Hepatic stellate cell (primary cell): Measurements from ENCODE around the gene ZNF490.
"Not testable (repeated sequence)": the region's sequence is repeated elsewhere in the genome, so short reads cannot be mapped to it uniquely, and the experiment has no call there.

Source experiments
- DNase-seq: peaks from one replicate; pipeline ENCODE4 v3.0.0; 2011; ENCODE audit warnings: low spot score

Gene ZNF490

DNA sequence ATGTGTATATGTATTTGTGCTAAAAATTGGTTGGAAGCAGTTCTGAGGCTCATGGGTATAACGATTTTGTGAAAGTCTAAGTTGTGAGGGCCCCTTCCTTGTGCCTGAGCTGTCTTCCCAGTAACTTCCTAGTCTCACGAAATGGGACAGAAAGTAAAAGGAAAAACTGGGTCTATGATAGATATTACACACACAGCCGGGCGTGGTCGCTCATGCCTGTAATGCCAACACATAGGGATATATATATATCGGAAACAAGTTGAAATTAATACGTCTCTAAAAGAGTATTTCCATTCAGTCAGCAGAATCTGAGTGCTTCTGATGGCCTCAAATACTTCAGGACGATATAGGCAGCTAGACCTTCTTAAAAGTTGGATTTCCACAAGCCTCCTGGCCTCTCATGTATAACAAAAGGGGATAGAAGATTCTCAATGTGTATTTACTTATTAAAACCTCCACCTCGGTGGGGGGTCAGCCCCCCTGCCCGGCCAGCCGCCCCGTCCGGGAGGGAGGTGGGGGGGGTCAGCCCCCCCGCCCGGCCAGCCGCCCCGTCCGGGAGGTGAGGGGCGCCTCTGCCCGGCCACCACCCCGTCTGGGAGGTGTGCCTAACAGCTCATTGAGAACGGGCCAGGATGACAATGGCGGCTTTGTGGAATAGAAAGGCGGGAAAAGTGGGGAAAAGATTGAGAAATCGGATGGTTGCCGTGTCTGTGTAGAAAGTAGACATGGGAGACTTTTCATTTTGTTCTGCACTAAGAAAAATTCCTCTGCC, 10.8 kb upstream of the ZNF490 start:
- DNase-seq, result not testable (repeated sequence)

DNA sequence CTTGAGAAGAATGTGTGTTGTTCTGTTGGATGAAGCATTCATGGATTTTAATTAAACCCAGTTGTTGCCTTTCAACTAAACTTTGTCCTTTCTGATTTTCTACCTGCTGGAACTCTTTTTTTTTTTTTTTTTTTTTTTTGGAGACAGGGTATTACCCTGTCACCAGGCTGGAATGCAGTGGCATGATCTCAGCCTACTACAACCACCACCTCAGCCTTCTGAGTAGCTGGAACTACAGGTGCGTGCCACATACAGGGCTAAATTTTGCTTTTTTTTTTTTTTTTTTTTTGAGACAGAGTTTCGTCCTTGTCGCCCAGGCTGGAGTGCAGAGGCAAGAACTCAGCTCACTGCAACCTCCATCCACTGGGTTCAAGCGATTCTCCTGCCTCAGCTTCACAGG, 7.0 kb upstream of the ZNF490 start:
- DNase-seq, result no peak

DNA sequence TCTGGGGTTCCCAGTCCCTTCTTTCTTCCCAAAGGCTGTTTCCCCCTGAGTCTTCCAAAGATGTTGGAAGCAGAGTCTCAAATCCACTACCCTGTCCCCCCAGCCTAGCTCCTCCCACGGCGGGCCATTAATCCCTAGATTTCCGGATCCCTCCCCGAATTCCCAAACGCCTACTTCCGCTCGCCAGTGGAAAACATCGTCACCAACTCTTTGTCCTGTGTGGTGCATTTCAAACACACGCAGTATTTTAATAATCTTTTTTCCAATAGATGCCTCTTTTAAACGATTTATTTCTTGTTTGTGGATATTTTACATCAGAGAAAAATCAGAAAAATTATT, 717 bp upstream of the ZNF490 start:
- DNase-seq, result peak; percentile 84

DNA sequence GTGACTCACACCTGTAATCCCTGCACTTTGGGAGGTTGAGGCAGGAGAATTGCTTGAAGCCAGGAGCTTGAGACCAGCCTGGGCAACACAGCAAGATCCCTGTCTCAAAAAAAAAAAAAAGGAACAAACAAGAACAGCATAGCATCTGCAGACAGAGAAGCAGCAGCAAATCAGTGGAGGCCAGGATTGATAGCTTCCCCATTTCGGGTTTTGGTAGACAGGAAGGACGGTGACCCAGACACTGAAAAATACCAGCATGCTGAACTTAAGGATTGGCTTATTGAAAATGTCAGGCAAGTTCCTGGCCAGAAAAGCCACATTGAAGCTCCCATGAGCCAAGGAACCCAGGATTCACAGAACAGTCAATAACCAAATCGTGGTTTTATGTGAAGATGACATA, 3.0 kb downstream of the ZNF490 start:
- DNase-seq, result no peak

DNA sequence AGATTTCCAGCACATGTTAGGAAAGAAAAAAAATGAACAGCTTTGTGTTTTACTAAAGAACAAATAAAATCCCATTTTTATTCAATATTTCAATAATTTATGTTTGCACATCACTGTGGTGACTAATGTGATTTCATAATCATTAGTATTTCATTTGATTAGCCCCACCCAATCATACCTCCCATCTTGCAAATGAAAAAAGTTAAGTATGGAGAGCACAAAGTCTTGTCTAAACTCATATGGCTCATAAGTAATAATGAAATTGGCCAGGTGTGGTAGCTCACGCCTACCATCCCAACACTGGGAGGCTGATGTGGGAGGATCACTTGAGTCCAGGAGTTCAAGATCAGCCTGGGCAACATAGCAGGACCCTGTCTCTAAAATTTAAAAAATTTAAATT, 3.8 kb downstream of the ZNF490 start:
- DNase-seq, result no peak

DNA sequence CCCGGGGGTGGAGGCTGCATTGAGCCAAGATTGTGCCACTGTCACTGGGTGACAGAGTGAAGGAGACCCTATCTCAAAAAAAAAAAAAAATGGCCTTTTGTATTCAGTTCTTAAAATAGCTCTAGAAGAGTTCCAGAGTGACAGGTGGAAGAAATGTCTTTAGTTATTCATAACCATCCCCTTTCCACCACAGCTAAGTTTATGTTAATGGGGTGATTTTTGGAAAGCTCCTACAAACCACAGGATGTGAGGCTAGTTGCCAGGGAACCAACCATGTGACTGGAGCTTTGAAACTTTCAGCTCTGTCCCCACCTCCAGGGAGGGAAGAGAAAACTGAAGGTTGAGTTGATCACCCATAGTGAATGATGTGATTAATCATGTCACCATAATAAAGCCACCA, 6.9 kb downstream of the ZNF490 start:
- no peak for DNase-seq

DNA sequence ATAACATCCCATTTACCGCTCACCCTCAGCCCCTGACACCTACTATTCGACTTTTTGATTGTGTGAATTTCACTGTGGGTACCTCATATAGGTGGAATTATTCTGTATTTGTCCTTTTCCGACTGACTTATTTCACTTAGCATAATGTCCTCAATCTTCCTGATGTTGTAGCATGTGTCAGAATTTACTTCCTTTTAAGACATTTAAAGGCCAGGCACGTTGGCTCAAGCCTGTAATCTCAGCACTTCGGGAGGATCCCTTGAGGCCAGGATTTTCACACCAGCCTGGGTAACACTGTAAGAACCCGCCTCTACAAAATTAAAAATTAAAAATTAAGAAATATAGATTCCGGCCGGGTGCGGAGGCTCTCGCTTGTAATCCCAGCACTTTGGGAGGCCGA, 13.0 kb downstream of the ZNF490 start:
- no peak for DNase-seq

DNA sequence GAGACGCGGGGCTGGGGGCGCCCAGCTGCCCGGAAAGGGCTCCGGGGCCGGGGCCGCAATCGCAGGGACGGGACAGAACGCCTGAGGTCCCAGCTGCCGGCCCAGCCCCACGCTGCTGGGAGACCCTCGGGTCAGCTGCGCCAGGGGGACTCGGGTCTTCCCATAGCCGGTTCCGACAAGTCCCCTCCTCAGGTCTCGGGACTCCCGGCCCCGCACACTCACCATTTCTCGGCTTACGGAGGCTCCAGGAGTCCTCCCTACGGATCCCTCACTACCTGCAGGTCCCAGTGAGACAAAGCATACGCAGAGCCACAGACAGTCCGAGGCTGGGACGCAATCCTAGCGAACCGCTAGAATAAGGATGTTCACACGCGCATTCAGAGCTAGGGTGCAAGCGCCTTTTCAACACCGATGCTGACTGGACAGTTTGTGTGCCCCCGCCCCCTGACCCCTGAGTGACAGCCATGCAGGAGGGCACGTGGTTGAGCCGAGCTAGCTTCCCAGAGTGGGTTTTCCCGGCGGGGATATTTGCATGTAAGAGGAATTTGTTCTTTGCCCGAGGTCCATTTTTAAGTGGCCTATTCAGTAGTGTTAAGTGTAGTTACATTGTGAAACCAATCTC, 13.6 kb downstream of the ZNF490 start:
- no peak for DNase-seq

DNA sequence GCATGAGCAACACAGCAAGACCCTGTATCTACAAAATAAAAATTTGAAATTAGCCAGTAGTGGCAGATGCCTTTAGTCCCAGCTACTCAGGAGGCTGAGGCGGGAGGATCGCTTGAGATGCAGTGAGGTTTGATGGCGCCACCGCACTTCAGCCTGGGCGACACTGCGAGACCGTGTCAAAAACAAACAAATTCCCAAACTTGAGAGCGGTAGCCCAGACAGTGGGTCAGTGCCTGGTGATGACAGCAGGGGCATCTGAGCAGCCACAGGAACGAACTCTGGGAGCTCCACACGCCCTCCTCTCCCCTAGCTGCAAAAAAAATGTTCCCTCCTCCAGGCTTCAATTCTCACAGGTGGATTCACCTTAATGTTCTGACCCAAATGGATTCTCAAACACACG, 14.1 kb downstream of the ZNF490 start:
- DNase-seq, result no peak

DNA sequence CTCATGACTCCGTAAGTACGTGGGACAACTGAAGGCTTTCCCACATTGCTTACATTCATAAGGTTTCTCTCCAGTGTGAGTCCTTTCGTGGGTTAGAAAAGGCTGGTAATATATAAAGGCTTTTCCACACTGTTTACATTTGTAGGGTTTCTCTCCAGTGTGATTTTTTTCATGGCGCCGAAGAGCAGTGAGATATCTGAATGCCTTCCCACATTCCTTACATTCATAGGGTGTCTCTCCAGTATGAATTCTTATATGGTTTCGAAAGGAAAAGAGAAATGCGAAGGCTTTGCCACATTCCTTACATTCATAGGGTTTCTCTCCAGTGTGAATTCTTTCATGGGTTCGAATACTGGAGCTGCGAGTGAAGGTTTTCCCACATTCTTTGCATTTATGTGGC, 29.5 kb downstream of the ZNF490 start:
- no peak for DNase-seq

DNA sequence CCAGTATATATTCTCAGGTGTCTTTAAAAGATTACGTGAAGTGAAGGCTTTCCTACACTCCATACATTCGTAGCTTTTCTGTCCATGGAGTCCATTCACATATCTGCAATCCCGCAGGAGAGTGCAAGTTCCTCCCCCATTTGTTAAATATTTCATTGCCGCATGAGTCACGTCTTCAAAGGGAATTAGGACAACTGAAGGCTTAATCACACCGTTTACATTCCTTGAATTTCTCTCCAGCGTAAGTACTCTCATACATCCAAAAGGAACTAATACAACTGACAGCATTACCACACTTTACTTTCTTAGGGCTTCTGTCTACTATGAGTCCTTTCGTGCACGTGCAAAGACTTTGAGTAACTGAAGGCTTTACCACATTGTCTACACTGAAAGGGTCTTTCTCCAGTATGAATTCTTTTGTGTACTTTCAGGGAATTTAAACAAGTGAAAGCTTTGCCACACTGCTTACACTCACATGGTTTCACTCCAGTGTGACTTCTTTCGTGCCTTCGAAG, 30.4 kb downstream of the ZNF490 start:
- peak; percentile 44 for DNase-seq

DNA sequence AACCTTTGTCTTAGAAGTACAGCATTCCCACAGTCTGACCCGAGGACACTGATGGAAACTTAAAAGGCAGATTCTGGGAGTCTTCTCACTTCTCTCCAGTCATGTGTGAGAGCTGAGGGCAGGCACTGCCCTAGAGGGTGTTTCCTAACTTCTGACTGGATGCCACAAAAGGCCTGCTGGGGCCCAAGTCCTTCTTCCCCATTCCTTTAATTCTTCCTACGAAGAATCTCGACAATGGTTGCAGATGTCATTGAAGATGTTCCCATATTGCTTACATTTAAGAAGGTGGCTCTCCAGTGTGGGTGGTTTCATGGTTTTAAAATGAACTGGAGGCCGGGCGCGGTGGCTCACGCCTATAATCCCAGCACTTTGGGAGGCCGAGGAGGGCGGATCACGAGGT, 32.0 kb downstream of the ZNF490 start:
- no peak for DNase-seq

DNA sequence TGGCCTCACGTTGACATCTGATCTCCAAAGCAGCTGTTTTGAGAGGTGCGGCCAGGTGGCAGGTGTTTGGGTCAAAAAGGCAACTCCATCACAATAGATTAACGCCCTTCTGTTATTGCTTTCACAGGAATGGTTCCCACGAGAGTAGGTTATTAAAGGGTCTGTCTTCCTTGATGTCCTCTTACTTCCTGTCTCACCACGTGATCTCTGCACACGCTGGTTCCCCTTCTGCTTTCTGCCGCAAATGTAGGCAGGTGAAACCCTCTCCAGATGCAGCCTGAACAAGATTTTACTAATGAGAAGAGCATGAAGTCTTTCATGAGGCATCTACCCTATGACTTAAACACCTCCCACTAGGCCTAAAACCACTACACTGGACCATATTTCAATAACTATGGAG, 36.6 kb downstream of the ZNF490 start:
- no peak for DNase-seq

DNA sequence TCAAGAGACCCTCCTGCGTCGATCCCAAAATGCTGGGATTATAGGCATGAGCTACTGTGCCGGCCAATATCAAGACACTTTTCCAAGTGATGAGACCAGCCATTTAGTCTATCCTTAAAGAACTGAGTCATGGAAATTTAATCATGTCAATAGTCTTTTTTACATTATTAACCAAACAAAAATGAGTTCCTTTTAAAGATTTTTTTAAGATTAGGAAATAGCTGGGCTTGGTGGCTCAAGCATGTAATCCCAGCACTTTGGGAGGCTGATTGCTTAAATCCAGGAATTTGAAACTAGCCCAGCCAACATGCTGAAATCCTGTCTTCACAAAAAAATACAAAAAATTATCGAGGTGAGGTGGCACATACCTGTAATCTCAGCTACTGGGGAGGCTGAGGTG, 42.7 kb downstream of the ZNF490 start:
- DNase-seq, result no peak

DNA sequence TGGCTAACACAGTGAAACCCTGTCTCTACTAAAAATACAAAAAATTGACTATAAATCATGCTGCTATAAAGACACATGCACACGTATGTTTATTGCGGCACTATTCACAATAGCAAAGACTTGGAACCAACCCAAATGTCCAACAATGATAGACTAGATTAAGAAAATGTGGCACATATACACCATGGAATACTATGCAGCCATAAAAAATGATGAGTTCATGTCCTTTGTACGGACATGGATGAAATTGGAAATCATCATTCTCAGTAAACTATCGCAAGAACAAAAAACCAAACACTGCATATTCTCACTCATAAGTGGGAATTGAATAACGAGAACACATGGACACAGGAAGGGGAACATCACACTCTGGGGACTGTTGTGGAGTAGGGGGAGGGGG, 44.2 kb downstream of the ZNF490 start:
- not testable (repeated sequence) for DNase-seq

DNA sequence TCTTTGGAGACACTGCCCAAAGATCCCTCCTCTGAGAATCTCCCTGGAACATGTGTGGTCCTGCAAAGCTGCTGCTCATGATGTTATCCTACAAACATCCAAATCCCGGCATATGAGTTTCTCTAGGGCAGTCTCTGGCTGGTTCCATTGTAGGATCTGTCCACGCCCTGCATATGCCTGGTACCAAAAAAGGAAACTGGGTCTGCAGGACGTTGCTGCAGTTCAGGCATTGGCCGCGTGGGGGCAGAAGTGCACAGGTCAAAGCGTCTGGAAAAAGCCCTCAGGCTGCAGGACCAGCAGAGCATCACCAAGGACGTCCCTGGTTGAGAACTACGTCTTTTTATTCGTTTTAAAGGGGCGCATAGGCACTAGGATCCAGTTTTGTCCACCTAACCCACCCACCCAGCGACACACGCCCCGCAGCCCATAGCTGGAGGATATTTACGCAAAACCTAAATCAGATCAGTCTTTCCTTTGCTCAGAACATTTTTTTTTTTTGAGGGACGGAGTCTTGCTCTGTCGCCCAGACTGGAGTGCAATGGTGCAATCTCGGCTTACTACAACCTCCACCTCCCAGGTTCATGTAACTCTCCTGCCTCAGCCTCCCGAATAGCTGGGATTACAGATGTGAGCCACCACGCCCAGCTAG, 46.5 kb downstream of the ZNF490 start:
- peak; percentile 91 for DNase-seq

DNA sequence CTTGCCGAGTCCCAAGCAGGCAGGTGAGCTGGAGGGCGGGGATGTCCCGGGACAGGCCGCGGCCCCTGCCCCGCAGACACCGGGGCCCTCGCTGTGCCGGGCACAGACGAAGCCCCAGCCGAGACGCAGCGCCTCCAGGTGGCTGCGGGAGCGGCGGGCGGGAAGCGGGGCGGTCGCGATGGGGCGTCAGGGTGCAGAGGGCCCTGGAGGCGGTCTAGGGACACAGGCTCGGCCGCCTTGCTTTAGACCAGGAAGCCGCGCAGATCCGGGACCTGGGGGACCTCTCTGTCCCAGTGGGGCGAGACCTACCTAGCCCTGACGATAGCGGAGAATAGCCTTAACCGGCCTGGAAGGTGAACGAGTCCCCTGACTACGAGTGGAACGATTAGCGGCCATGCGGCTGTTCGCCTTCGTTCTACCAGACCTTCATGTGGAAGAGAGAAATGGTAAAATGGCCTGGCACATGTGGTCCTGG, 55.1 kb downstream of the ZNF490 start:
- no peak for DNase-seq

DNA sequence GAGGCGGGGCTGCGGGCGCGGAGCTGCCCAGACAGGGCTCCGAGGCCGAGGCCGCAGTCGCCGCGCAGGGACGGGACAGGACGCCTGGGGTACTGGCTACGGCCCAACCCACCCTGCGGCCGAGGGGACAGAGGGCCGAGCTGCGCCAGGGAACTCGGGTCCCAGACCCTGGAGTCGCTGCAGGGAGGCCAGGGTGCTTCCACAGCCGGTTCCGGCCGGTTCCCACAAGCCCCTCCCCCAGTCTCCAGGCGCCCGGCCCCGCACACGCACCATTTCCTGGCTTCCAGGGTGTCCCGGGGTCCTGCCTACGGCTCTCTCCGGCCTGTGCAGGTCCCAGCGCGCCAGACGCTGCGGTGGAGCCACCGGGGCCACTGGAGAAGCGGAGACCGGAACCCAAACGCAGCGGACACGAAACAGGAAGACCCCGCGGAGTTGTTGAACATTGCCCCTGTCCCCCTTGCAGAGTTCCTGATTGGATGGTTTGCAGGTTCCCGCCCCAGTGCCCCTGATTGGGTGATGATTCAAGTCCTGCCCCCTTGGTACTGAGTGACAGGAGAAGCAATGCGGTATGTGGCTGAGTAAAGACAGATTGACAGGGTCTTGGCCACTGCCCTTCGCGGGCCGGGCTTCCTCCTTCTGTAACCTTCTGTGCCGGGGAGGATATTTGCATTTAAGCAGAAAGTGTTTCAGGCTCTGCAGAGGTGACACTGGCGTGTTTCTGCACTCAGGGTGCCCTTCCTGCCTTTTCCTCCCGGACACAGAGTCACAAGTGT, 59.4 kb downstream of the ZNF490 start, which contains the start of gene ZNF564:
ZNF564 (minus strand) TSS at position 423 of the 773 bp plus-strand sequence; CDS start at position 273, 150 bp downstream.
- peak; percentile 99 for DNase-seq

DNA sequence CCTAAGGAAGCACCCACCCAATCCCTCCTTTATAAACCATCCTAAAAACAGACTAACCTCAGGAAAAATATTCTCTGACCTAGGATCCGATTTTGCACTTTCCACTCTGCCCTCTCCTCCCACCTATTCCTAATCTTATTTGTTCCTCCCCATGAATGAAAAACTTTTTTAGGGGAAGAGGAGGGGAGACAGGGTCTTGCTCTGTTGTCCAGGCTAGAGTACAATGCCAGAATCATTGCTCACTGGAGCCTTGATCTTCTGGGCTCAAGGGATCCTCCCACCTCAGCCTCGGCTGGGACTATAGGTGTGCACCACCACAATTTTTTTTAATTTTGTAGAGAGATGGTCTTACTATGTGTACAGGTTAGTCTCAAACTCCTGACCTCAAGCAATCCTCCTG, 63.7 kb downstream of the ZNF490 start:
- DNase-seq, result no peak

DNA sequence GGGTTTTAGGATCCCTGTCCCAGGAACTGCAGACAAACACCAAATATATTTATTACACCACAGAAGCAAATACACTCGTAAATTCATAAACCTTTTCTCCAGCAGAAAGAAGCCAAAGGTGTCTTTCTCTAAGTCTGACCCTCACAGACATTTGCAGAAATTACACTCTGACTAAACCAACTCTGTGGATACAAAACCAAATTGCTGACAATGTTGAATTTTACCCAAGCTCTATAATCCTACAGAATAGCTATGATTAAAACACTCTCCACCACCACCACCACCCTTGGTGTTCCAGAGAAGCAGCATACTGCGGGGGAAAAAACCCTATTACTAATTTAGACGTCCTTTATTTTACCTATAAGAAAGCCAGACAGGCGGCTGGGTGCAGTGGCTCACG, 64.5 kb downstream of the ZNF490 start:
- DNase-seq, result no peak

DNA sequence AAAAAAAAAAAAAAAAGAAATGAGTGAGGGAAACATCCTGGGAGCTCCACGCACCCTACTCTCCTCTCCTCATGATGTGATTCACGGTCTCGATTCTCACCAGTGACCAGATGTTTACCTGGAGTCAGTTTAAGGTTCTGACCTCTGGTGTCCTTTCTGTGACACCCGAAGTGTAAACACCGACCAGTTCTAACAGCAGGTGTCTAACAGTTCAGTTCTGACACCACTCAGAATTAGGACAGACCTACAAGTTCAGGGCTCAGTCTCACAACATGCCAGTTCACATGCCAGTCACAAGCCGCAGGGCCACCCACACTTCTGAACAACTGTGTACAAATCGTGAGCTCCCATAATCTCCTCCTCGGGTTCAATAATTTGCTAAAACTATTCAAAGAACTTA, 65.3 kb downstream of the ZNF490 start:
- no peak for DNase-seq

DNA sequence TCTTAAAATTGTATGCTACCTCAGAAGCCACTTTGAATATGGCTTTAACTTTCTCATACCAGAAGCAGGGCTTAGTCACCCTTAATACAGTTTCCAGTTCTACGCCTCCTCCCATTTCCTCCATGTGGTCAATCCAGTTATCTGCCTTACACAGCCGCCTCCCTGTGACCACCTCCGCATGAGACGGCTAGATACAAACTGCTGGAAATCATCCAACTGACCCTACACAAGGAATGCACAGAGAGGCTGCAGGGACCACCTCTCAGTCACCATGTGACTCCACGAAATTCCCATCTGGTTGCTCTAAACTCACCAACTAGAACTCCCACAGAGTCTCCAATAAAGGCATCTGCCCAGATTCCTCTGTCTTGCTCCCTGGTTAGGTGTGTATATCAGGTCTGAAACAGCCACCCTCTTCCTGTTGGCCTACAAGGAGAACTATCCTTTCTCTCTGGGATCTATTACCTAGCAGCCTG, 66.2 kb downstream of the ZNF490 start:
- peak; percentile 21 for DNase-seq
